ENCODE data around the gene ASTN2. TPM values are rescaled to one million over a fixed set of nuclear protein-coding genes. Genes with fewer than 3 reads are reported as not detected.

The ASTN2 gene
- total and polyA plus RNA-seq, 2 experiments from 2014 or later = 7.0 to 24.6 TPM

DNA sequence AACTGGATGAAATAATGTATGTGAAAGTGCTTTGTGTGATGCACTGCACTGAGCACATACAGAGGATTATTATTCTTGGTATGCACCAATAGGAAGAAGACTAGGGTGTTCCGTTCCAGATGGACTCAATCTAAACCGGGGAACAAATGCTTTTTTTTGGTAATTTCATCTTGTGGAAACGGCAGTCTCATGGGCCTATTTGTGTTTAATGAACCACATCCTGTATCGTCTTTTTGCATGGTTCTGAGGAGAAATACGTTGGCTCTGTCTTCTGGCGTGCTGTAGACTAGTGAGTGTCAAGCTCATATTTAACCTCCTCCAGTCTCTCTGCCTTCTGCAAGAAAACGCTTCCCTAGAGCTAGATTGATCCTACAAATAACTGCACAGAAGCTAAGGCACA lies 697.7 kb downstream of the ASTN2 start:
- ATAC-seq (no peak), DNase-seq (ENCODE audit: low spot score) (no peak)
- peaks cover 27% of the 10 kb centered on the region for H3K4me1 Mint-ChIP-seq
- H3K79me2 ChIP-seq (replicated peaks; ENCODE audit: insufficient read depth) = no peaks in the 10 kb centered on the region
- H3K4me1 ChIP-seq (ENCODE audit: insufficient read depth) = peaks cover 20% of the 10 kb centered on the region
- H3K27ac ChIP-seq (ENCODE audit: low read depth) = no peak overlapping the region
- H2AFZ ChIP-seq = no peak overlapping the region
- H3K4me3 Mint-ChIP-seq = no peak overlapping the region
- H3K36me3 Mint-ChIP-seq (ENCODE audit: low read depth) = no peaks in the 10 kb centered on the region
- H3K27me3 ChIP-seq (ENCODE audit: insufficient read depth) = no peaks in the 10 kb centered on the region
- H3K9me2 ChIP-seq (ENCODE audit: insufficient read depth) = peaks cover 10% of the 10 kb centered on the region; the same call in 1 of the 2 replicates
- H3K4me2 ChIP-seq = no peak overlapping the region
- H3F3A ChIP-seq (replicated peaks; ENCODE audit: low read depth) = no peaks in the 10 kb centered on the region
- H3K36me3 ChIP-seq (ENCODE audit: insufficient read depth) = no peaks in the 10 kb centered on the region
- H3K9me3 Mint-ChIP-seq = no peaks in the 10 kb centered on the region
- 0 out of 2 replicates have a peak, but pooled peaks cover 4% of the 10 kb centered on the region for H4K20me1 ChIP-seq (replicated peaks; ENCODE audit: insufficient read depth)
- H3K27ac Mint-ChIP-seq = no peak overlapping the region
- TF ChIP-seq CREB1 (CRISPR knock-in tag; IDR thresholded peaks at IDR 0.05; ENCODE audit: low read depth) = no peak
- no peak for TF ChIP-seq STAT1 (IDR thresholded peaks at IDR 0.05; ENCODE audit: unreplicated experiment)
- no peak for TF ChIP-seq JUNB (IDR thresholded peaks at IDR 0.05; ENCODE audit: unreplicated experiment)
- no peak for TF ChIP-seq POLR2AphosphoS5 (IDR thresholded peaks at IDR 0.05; ENCODE audit: low read depth)
- no peak for TF ChIP-seq EZH2 (IDR thresholded peaks at IDR 0.05; ENCODE audit: low read depth, unreplicated experiment)
- no peak for TF ChIP-seq NANOG (IDR thresholded peaks at IDR 0.05; ENCODE audit: borderline replicate concordance)
- TF ChIP-seq, protein P1, sequence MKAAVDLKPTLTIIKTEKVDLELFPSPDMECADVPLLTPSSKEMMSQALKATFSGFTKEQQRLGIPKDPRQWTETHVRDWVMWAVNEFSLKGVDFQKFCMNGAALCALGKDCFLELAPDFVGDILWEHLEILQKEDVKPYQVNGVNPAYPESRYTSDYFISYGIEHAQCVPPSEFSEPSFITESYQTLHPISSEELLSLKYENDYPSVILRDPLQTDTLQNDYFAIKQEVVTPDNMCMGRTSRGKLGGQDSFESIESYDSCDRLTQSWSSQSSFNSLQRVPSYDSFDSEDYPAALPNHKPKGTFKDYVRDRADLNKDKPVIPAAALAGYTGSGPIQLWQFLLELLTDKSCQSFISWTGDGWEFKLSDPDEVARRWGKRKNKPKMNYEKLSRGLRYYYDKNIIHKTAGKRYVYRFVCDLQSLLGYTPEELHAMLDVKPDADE (IDR thresholded peaks at IDR 0.05) = no peak
- TF ChIP-seq ZNF114 (CRISPR knock-in tag; IDR thresholded peaks at IDR 0.05) = no peak
- no peak for TF ChIP-seq EZH2phosphoT487 (IDR thresholded peaks at IDR 0.05; ENCODE audit: unreplicated experiment)
- TF ChIP-seq ZNF331 (CRISPR knock-in tag; IDR thresholded peaks at IDR 0.05; ENCODE audit: low read depth) = no peak
- TF ChIP-seq, protein P2, sequence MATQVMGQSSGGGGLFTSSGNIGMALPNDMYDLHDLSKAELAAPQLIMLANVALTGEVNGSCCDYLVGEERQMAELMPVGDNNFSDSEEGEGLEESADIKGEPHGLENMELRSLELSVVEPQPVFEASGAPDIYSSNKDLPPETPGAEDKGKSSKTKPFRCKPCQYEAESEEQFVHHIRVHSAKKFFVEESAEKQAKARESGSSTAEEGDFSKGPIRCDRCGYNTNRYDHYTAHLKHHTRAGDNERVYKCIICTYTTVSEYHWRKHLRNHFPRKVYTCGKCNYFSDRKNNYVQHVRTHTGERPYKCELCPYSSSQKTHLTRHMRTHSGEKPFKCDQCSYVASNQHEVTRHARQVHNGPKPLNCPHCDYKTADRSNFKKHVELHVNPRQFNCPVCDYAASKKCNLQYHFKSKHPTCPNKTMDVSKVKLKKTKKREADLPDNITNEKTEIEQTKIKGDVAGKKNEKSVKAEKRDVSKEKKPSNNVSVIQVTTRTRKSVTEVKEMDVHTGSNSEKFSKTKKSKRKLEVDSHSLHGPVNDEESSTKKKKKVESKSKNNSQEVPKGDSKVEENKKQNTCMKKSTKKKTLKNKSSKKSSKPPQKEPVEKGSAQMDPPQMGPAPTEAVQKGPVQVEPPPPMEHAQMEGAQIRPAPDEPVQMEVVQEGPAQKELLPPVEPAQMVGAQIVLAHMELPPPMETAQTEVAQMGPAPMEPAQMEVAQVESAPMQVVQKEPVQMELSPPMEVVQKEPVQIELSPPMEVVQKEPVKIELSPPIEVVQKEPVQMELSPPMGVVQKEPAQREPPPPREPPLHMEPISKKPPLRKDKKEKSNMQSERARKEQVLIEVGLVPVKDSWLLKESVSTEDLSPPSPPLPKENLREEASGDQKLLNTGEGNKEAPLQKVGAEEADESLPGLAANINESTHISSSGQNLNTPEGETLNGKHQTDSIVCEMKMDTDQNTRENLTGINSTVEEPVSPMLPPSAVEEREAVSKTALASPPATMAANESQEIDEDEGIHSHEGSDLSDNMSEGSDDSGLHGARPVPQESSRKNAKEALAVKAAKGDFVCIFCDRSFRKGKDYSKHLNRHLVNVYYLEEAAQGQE (IDR thresholded peaks at IDR 0.05; ENCODE audit: unreplicated experiment) = no peak
- TF ChIP-seq, protein P3, sequence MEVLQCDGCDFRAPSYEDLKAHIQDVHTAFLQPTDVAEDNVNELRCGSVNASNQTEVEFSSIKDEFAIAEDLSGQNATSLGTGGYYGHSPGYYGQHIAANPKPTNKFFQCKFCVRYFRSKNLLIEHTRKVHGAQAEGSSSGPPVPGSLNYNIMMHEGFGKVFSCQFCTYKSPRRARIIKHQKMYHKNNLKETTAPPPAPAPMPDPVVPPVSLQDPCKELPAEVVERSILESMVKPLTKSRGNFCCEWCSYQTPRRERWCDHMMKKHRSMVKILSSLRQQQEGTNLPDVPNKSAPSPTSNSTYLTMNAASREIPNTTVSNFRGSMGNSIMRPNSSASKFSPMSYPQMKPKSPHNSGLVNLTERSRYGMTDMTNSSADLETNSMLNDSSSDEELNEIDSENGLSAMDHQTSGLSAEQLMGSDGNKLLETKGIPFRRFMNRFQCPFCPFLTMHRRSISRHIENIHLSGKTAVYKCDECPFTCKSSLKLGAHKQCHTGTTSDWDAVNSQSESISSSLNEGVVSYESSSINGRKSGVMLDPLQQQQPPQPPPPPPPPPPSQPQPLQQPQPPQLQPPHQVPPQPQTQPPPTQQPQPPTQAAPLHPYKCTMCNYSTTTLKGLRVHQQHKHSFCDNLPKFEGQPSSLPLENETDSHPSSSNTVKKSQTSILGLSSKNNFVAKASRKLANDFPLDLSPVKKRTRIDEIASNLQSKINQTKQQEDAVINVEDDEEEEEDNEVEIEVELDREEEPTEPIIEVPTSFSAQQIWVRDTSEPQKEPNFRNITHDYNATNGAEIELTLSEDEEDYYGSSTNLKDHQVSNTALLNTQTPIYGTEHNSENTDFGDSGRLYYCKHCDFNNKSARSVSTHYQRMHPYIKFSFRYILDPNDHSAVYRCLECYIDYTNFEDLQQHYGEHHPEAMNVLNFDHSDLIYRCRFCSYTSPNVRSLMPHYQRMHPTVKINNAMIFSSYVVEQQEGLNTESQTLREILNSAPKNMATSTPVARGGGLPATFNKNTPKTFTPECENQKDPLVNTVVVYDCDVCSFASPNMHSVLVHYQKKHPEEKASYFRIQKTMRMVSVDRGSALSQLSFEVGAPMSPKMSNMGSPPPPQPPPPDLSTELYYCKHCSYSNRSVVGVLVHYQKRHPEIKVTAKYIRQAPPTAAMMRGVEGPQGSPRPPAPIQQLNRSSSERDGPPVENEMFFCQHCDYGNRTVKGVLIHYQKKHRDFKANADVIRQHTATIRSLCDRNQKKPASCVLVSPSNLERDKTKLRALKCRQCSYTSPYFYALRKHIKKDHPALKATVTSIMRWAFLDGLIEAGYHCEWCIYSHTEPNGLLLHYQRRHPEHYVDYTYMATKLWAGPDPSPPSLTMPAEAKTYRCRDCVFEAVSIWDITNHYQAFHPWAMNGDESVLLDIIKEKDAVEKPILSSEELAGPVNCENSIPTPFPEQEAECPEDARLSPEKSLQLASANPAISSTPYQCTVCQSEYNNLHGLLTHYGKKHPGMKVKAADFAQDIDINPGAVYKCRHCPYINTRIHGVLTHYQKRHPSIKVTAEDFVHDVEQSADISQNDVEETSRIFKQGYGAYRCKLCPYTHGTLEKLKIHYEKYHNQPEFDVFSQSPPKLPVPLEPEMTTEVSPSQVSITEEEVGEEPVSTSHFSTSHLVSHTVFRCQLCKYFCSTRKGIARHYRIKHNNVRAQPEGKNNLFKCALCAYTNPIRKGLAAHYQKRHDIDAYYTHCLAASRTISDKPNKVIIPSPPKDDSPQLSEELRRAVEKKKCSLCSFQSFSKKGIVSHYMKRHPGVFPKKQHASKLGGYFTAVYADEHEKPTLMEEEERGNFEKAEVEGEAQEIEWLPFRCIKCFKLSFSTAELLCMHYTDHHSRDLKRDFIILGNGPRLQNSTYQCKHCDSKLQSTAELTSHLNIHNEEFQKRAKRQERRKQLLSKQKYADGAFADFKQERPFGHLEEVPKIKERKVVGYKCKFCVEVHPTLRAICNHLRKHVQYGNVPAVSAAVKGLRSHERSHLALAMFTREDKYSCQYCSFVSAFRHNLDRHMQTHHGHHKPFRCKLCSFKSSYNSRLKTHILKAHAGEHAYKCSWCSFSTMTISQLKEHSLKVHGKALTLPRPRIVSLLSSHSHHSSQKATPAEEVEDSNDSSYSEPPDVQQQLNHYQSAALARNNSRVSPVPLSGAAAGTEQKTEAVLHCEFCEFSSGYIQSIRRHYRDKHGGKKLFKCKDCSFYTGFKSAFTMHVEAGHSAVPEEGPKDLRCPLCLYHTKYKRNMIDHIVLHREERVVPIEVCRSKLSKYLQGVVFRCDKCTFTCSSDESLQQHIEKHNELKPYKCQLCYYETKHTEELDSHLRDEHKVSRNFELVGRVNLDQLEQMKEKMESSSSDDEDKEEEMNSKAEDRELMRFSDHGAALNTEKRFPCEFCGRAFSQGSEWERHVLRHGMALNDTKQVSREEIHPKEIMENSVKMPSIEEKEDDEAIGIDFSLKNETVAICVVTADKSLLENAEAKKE (CRISPR knock-in tag; IDR thresholded peaks at IDR 0.05) = no peak
- TF ChIP-seq, protein P4, sequence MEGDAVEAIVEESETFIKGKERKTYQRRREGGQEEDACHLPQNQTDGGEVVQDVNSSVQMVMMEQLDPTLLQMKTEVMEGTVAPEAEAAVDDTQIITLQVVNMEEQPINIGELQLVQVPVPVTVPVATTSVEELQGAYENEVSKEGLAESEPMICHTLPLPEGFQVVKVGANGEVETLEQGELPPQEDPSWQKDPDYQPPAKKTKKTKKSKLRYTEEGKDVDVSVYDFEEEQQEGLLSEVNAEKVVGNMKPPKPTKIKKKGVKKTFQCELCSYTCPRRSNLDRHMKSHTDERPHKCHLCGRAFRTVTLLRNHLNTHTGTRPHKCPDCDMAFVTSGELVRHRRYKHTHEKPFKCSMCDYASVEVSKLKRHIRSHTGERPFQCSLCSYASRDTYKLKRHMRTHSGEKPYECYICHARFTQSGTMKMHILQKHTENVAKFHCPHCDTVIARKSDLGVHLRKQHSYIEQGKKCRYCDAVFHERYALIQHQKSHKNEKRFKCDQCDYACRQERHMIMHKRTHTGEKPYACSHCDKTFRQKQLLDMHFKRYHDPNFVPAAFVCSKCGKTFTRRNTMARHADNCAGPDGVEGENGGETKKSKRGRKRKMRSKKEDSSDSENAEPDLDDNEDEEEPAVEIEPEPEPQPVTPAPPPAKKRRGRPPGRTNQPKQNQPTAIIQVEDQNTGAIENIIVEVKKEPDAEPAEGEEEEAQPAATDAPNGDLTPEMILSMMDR (conservative IDR thresholded peaks at IDR 0.05; ENCODE audit: low read depth in 2 of 2) = no peak
- H3K27me3 Mint-ChIP-seq (ENCODE audit: insufficient read depth, low read depth, poor library complexity) = no peaks in the 10 kb centered on the region
- no peak overlapping the region for H3K4me3 ChIP-seq

Measured in GM23338 (cell line).